Muscle of arm (tissue), 14 donors: ENCODE measurements around the gene GBP7. TPM values are rescaled to one million over a fixed set of nuclear protein-coding genes. Genes with fewer than 3 reads are reported as not detected.
"Not testable (repeated sequence)": the region's sequence is repeated elsewhere in the genome, so short reads cannot be mapped to it uniquely, and the experiment has no call there.

ENCODE experiments used
- DNase-seq: peaks from one replicate; pipeline ENCODE4 v3.0.0-alpha.2; 2013
- long read RNA-seq, 11 donors: transcript quantifications; one replicate each; lab custom pipeline, GENCODE V29; 2026
- polyA plus RNA-seq, 12 donors: library from polyadenylated mRNA; unstranded; fragments of 120-200 nt; gene quantifications; one replicate each; pipeline ENCODE4 v1.2.1, GENCODE V29; 2013; ENCODE audit not compliant: insufficient read length in 12 of 12

Gene GBP7, protein sequence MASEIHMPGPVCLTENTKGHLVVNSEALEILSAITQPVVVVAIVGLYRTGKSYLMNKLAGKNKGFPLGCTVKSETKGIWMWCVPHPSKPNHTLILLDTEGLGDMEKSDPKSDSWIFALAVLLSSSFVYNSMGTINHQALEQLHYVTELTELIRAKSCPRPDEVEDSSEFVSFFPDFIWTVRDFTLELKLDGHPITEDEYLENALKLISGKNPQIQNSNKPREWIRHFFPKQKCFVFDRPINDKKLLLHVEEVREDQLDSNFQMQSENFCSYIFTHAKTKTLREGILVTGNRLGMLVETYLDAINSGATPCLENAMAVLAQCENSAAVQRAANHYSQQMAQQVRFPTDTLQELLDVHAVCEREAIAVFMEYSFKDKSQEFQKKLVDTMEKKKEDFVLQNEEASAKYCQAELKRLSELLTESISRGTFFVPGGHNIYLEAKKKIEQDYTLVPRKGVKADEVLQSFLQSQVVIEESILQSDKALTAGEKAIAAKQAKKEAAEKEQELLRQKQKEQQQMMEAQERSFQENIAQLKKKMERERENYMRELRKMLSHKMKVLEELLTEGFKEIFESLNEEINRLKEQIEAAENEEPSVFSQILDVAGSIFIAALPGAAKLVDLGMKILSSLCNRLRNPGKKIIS
- under 1 TPM in 3 of 12 donors, not detected in 9; 0.08 TPM for polyA plus RNA-seq
- long read RNA-seq, donor 1: 0 reads
- long read RNA-seq, donor 2: 0 reads
- long read RNA-seq, donor 3: 0 reads
- long read RNA-seq, donor 4: 0 reads
- long read RNA-seq, donor 5: 0 reads
- long read RNA-seq, donor 6: 0 reads
- long read RNA-seq, donor 7: 0 reads
- long read RNA-seq, donor 8: 0 reads
- long read RNA-seq, donor 9: 0 reads
- long read RNA-seq, donor 10: 0 reads
- long read RNA-seq, donor 11: 0 reads

DNA sequence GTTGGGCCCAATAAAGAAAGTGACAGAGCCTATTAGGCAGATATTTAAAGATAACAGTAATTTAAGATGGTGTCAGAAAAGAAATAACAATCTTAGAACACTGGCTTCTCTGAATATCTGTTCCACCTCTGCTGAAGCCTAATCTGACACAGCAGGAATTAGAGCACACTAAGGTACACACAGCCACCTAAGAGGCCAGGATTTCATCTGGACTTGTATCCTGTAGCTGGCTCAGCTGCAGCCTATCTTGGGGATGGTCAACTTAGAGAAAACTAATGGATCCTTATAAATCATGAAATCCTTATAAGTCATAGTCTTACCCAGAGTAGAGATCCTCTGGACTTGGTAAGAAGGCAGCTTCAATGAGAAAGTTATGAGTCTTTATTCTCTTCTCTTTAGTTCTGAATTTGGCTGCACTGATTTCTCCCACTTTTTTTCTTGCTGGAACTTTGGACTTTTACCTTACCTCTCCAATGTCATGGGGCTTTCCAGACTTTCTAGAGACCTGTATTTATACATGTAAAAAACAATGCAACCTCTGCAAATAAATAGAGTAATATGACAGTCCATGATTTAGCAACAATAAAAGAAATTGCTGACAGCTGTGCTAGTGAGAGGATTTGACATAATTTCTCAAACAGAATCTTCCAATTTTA is at the start of gene GBP7:
Gene GBP7, minus strand, starts transcription at position 403 of the 656 bp plus-strand sequence. CDS start 4,068 bp downstream, outside the sequence.
- no peak for DNase-seq

DNA sequence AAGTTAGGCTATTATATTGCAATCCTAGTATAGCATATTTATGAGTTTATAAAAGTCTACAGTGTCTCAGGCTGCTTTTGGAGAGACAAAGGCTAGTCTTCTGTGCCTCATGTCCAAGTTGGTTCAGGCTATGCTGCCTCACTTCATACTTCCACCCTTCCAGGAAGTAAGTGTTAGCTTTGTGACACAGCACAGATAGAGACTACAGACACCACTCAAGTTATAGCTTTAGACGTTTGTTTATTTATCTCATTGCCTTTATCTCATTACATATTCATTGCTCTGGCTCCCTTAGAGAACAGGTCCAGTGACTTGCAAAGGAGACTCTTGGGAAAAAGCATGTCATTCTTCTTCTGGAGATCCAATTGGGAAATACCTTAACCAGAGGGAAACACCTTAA is 45.5 kb upstream of the GBP7 start:
- DNase-seq: no peak

DNA sequence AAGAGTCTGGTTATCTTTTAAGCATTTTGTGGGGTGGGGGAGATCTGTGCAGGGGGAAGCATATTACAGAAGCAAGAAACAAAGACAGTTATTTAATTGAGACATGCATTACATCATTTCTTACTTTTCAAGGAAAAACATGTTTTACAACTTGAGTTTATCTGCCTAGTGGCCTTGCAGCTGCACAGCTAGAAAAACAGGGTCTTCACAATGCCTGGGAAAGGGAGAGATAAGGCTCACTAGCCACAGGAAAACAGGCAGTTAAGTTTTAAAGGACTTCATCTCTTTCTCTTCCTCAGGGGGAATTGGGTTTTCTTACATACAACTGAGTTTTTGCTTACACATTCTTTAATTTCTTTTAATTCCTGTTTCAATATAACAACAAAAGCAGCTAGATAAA is 44.0 kb upstream of the GBP7 start:
- DNase-seq: not testable (repeated sequence)

DNA sequence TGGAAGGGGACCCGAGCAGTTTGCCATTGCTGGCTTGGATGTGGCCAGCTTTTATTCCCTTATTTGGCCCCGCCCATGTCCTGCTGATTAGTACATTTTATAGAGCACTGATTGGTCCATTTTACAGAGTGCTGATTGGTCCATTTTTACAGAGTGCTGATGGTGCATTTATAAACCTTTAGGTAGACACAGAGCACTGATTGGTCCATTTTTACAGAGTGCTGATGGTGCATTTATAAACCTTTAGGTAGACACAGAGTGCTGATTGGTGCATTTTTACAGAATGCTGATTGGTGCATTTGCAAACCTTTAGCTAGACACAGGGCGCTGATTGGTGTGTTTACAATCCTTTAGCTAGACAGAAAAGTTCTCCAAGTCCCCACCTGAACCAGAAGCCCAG is 43.1 kb upstream of the GBP7 start:
- DNase-seq: not testable (repeated sequence)

DNA sequence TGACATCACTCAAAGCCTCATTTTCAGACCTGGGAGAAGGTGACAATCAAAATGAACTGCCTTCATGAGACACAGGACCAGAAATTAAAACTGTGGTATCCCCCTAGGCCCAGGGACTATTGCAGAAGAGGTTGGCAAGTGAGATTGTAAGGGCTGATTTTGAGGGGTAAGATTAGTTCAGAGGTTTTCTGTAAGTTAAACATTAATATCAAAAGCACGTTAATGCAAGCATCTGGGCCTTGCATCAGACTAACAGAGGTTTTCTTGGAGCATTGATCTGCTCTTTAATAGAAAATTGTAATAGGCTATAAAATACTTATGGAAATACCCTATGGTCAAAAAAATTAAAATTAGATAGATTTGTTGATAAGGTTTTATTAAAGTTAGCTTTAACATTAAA is 37.5 kb upstream of the GBP7 start:
- no peak for DNase-seq

DNA sequence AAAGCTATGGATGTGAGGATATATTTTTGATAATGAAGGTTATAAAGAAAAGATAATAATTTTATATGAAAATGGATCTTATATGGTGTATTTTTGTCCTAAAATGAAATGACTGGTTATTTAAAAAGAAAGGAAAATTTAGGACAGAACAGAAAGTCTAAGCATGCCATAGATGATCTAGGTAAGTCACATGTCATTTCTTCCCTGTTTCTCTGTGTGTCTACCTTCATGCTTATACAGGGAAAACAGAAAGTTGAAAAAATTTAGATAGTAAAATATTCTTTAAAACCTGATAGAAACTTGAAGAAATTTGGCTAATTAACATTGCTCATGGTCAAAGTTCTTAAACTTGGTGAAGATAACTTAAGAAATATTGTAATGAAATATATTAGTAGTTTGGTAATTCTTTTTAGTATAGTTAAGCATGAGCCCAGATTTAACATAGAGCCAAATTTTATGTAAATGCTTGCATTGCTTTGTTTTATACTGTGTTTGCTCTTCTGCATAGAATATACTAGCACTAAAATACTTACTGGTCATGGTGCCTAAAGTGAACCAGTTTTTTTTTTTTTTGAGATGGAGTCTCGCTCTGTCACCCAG is 35.3 kb upstream of the GBP7 start:
- DNase-seq: no peak

DNA sequence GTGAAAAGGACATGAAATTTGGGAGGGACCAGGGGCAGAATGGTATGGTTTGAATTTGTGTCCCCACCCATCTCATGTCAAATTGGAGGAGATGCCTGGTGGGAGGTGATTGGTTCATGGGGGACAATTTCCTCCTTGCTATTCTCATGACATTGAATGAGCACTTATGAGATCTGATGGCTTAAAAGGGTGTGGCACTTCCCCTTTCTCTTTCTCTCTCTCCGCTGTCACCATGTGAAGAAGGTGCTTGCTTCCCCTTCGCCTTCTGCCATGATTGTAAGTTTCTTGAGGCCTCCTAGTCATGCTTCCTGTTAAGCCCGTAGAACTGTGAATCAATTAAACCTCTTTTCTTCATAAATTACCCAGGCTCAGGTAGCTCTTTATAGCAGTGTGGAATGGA is 30.6 kb upstream of the GBP7 start:
- no peak for DNase-seq

DNA sequence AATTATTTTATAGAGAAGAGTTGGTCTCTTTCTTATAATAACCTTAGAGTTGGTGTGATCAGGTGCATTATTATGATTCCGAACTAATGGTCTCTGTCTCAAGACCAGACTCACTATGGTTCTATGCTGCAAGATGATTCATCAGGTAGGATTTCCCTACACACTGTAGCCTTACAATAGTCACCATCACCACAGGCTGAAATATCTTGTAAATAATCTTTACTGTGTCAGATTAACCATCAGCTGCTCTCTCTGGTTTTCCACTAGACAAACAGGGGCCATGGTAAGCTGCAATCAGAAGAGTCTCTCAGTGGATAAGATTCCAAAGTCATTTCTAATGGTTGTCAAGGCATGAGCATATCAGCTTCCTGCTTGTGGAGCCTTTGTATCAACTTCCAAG is 27.4 kb upstream of the GBP7 start:
- no peak for DNase-seq

DNA sequence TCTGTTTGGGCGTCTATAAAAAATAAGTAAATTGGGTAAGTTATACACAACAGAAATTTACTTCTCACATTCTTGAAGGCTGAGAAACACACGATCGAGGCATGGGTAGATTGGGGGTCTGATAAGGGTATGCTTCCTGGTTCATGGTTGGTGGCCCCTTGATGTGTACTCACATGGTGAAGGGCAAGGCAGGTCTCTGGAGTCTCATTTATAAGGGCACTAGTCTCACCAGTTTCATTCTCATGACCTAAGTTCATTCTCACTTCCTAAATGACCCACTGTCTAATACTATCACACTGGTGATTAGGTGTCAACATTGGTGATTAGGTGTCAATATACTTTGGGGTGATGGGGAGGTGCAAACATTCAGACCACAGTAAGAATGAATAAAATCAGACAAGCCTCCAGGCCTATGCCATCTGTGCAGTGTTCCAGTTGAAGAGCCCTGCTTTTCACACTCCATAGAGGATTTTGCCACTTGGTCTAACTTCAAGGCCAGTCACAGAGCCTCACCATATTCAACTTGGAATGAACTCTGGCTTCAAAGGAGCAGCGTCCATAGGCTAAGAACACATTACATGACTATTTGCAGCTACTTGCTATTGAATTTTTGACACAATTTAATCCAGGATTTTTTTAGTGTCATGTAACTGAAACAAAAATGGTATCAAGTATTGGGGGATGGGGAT is 25.4 kb upstream of the GBP7 start:
- no peak for DNase-seq

DNA sequence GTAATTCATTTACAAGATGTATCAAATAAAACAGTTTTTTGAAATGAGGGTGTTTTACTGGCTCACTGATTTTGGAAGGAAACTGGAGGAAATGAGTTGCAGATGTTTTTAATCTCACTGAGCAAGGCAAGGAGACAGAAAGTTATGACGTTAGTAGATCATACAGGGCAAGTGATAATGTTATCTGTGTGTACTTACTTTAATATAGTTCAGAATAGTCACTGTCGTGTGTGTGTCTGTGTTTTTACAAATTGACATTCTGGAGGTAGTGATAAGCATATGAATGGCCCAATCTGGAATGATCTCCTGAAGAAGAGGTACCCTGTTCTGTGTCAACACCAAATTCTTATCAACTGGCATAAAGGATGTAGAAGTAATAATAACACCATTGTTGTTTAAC is 24.9 kb upstream of the GBP7 start:
- no peak for DNase-seq

DNA sequence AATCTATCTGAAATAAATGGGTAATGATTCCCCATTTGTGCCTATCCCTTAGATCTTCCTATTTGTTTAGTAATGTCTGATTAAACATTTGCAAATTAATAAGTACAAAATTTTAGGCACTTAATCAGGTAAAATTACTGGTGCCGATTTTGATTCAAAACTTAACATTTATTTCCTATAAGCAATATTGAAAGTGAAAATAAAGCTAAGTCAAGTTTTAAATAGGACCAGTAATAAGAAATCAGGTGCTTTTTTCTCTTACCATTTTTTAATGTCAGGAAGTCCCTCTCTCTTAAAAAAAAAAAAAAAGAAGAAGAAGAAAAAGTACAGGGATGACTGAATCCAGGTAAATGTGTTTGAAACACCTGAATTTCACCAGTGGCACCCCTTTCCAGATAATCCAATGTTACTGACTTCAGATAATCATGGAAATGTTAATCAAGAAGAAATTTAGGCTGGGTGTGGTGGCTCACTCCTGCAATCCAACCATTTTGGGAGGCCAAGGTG is 23.8 kb upstream of the GBP7 start:
- no peak for DNase-seq

DNA sequence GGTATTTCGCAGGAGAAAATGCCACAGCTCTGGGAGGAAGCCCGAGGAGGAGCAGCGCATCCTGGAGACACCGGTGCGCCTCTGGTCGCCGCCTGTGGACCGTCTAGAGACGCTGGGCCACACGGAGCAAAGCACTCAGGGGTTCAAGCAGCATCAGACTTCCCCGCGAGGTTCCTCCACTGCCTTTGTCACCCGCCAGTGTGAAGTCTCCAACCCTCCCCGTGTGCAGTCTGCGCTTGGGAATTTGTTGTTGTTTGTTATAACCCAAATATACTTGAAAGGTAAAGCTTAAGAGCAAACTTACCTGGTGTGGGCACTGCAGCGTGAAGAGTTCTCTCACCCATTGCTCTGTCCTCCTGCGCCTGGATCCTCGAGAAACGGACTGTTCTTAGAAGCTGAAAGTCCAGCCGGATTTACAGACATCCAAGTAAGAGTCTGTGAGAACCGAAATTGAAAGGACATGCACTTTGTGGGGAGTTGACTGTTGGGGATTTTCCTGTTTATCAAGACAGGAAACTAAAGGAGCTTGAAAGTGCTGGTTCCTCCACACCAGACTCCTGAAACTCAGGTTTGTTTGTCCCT is 22.8 kb upstream of the GBP7 start, which contains the start of gene GBP4:
Gene GBP4, minus strand, starts transcription at position 452 of the 582 bp plus-strand sequence. Its CDS starts 108 bp downstream, at position 344.
- peak; percentile 28 for DNase-seq

DNA sequence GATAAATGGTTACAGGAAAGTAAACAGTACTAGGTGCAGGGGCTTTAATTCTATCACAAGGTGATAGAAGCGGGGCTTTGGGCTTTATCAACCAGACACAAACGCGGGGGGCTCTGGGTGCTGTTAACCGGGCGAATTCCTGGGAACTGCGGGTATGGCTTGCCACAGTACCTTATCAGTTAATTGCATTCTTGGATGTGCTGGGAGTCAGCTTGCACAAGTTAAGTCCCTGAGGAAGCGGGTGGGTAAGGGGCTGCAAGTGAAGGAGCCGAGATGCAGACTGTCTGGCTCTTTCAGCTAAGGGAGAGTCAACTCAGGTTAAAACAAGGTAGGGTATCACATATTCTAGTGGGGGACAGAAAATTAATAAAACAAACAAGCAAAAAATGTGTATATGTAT is 22.3 kb upstream of the GBP7 start:
- no peak for DNase-seq

DNA sequence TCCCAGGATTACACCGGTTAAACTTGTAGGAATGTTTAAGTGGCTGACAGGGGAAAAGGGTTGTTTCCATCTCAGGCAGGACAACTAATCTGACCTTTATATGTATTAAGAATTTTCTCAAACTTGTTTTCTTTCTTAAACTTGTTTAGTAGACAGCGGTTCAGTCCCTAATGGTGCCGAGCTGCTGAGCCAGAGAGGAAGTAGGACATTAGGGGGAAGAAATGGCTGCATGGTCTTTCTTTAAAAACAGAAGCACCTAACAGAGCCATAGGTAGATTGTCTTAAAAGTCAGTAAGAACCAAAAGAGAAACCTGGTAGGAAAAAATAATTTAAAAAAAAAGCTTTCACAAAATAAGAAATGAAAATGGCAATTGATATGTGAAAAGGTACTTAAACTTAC is 19.7 kb upstream of the GBP7 start:
- DNase-seq: no peak

DNA sequence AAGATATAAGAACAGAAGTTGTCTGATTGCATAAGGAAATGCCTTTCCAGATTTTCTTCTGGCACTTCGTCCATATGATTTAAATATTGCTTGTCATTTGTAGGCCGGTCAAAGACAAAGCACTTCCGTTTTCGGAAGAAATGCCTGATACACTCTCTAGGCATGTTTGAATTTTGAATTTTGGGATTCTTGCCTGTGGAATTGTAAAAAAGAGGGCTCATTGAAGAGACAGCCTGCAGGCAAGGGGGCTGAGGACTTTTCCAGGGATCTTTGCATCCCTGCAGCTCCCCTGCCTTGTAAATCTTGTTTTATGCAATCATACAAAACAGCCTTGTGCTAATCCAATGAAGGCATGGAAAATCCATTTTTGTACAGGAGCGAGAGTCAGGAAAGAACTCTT is 15.5 kb upstream of the GBP7 start:
- no peak for DNase-seq

DNA sequence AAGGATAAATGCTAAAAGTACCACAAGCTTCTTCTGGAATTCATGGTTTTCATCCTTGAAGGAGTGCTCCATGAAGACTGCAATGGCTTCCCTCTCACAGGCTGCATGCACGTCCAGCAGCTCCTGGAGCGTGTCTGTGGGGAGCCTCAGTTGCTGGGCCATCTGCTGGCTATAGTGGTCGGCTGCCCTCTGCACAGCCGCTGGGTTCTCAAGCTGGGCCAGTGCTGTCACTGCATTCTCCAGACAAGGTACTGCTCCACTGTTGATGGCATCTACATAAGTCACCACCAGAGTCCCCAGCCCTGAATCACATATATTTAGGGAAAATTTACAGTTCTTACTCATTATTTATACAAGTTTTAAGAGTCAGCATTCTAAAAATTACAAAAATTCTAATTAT is 14.2 kb upstream of the GBP7 start:
- no peak for DNase-seq

DNA sequence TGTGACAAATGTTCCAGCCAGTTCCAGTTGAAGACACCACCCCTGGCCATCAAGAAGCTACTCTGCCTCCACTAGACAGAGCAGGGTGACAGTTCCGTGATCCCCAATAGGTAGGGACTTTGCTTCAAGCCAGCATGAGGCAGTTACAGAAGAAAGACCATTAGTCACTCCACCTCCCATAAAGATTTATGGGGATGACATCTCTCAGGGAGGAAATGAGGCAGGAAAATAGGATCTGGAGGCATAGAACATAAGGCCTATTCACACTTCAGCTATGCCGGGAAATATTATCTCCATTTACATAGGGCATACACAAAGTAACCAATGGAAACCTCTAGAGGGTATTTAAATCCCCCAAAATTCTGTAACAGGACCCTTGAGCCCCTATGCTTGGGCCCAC is 3.5 kb upstream of the GBP7 start:
- no peak for DNase-seq

DNA sequence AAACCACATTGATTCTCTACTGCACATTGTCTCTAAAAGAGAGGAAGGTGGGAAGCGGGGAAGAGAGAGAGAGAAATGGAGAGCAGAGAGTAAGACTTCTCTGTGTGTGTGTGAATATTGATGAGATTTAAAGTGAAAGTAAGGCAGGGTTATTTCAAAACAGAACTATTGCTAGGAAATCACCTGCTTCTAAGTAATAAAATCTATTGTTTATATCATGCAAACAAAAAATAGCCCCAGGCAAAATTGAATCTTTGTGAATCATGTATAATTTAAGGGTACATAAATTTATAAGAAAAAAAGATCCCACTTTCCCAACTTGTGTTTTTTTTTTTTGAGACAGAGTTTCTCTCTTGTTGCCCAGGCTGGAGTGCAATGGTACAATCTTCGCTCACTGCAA is 1.2 kb upstream of the GBP7 start:
- DNase-seq: no peak

DNA sequence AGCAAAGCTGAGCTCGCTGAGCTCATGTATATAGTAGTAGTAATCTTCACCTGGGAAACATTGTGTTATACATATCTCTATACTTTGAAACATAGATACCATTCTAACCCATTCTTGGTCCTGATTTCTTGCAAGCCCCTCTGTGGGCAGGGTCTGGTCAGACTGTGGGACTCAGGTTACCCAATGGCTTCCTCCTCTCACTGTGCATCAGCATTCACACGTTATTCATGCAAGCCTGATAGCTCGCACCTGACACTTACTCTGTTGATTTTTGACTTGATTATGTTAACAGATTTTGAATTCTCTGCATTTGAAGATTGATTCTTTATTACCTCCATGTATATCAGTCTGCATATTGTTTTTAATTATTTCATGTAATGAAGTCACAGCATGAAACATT is 1.3 kb downstream of the GBP7 start:
- DNase-seq: no peak

DNA sequence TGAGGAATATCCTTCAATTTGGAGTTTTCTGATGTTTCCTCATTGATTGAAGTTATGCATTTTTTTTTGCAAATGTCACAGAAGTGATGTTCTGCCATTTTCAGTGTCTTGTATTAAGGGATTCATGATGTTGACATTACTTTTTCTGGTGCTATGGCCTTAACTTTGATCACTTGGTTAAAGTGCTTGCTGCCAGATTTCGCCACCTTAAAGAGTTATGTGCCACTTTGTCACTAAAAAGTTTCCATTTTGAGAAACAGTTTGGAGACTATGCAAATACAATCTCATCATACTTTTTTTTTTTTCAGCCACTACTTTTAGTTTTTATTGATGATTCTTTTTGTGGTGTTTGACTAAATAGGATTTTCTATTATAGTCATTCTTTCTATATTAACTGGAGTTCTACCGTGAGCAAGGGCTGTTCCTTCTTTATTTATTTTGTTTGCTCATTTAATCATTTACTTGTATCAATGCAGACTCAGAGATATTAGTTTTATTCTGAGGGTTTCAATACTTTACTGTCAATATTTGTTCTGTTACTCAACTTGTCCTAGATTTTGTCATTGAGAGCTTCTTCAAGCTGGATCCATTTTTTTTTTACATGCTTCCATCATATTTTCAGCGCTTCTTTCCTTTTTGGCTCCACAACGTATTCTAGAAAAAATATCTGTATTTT is 3.2 kb downstream of the GBP7 start:
- no peak for DNase-seq
